HG02763 (cell line): ENCODE results near the gene SPCS2.
"Not testable (repeated sequence)": the region's sequence is repeated elsewhere in the genome, so short reads cannot be mapped to it uniquely, and the experiment has no call there.

Experiments
- ATAC-seq: cut with Tn5 transposase; IDR thresholded peaks from one replicate; pipeline ENCODE4 v1.9.1; 2021; ENCODE audit warnings: mild to moderate bottlenecking, moderate library complexity; ENCODE audit not compliant: unreplicated experiment

The SPCS2 gene

GRCh38 chr11:74992852-74993251 lies 43.8 kb downstream of the SPCS2 start:
- no peak for ATAC-seq

GRCh38 chr11:75000975-75001354 lies 51.9 kb downstream of the SPCS2 start:
- ATAC-seq, result no peak

- no peak for ATAC-seq
Observed at GRCh38 chr11:75001686-75002085, 52.6 kb downstream of the SPCS2 start.

GRCh38 chr11:75002516-75002915 lies 53.5 kb downstream of the SPCS2 start:
- ATAC-seq, result no peak

GRCh38 chr11:75004215-75004614 lies 55.1 kb downstream of the SPCS2 start:
- ATAC-seq, result no peak

- no peak for ATAC-seq
Observed at GRCh38 chr11:75011357-75011756, 62.3 kb downstream of the SPCS2 start.

GRCh38 chr11:75011872-75012271 lies 62.8 kb downstream of the SPCS2 start:
- ATAC-seq, result no peak

- no peak for ATAC-seq
Observed at GRCh38 chr11:75013051-75013450, 64.0 kb downstream of the SPCS2 start.

- ATAC-seq, result no peak
Observed at GRCh38 chr11:75014129-75014528, 65.1 kb downstream of the SPCS2 start.

GRCh38 chr11:75019200-75019599 lies 70.1 kb downstream of the SPCS2 start:
- ATAC-seq, result not testable (repeated sequence)

- ATAC-seq, result not testable (repeated sequence)
Observed at GRCh38 chr11:75020328-75020727, 71.3 kb downstream of the SPCS2 start.

GRCh38 chr11:75022296-75022695 lies 73.2 kb downstream of the SPCS2 start:
- ATAC-seq, result peak; percentile 40

GRCh38 chr11:75022759-75023396 lies 73.8 kb downstream of the SPCS2 start:
- peak; percentile 63 for ATAC-seq

- ATAC-seq, result no peak
Observed at GRCh38 chr11:75023446-75024067, 74.5 kb downstream of the SPCS2 start.

GRCh38 chr11:75024068-75024449 lies 75.0 kb downstream of the SPCS2 start:
- ATAC-seq, result no peak

- ATAC-seq, result no peak
Observed at GRCh38 chr11:75024764-75025211, 75.7 kb downstream of the SPCS2 start.

- ATAC-seq, result no peak
Observed at GRCh38 chr11:75025561-75025960, 76.5 kb downstream of the SPCS2 start.

- ATAC-seq, result no peak
Observed at GRCh38 chr11:75028321-75028720, 79.3 kb downstream of the SPCS2 start.
